Measurements from ENCODE around the gene OLFML2A.

GRCh38 chr9:124828489-124829333 is 51.8 kb downstream of the OLFML2A start:
- TF ChIP-seq CTCF (IDR thresholded peaks at IDR 0.05; ENCODE audit: low read depth, low read length) = no peak
- no peak for TF ChIP-seq EZH2phosphoT487 (IDR thresholded peaks at IDR 0.05; ENCODE audit: low read depth)
